BLaER1 (cell line): ENCODE results near the gene BDP1.
"Not testable (repeated sequence)": the region's sequence is repeated elsewhere in the genome, so short reads cannot be mapped to it uniquely, and the experiment has no call there.

Experiments
- H3K27ac ChIP-seq: shearing (Covaris generic); formaldehyde crosslinking; 2 replicates; pipeline ENCODE4 v1.8.1; 2022
- H3K27me3 ChIP-seq: shearing (Covaris generic); formaldehyde crosslinking; 2 replicates; pipeline ENCODE4 v1.8.1; 2022
- H3K36me3 ChIP-seq: shearing (Covaris generic); formaldehyde crosslinking; 2 replicates; pipeline ENCODE4 v1.8.1; 2022
- H3K4me1 ChIP-seq: shearing (Covaris generic); formaldehyde crosslinking; 2 replicates; pipeline ENCODE4 v1.8.1; 2022
- H3K4me2 ChIP-seq: shearing (Covaris generic); formaldehyde crosslinking; 2 replicates; pipeline ENCODE4 v1.8.1; 2022
- H3K4me3 ChIP-seq: shearing (Covaris generic); formaldehyde crosslinking; 2 replicates; pipeline ENCODE4 v1.8.1; 2022
- H3K9ac ChIP-seq: shearing (Covaris generic); formaldehyde crosslinking; 2 replicates; pipeline ENCODE4 v1.8.1; 2022
- H3K9me3 ChIP-seq: shearing (Covaris generic); formaldehyde crosslinking; 2 replicates; pipeline ENCODE4 v1.8.1; 2022
- H4K20me1 ChIP-seq: shearing (Covaris generic); formaldehyde crosslinking; 2 replicates; pipeline ENCODE4 v1.8.1; 2022
- Cebpa-rat ChIP-seq: shearing (Covaris generic); IDR thresholded peaks from 2 replicates; pipeline ENCODE4 v1.8.1; 2022

The BDP1 gene

GRCh38 chr5:71533142-71533541, 77.7 kb downstream of the BDP1 start:
- peaks cover 73% of the 10 kb centered on the region for H3K36me3 ChIP-seq
- H3K4me3 ChIP-seq = no peak overlapping the region
- 0 out of 2 replicates have a peak, but pooled peaks cover 4% of the 10 kb centered on the region for H3K4me1 ChIP-seq
- no peak overlapping the region for H3K9ac ChIP-seq
- H3K9me3 ChIP-seq = no peaks in the 10 kb centered on the region
- no peak for TF ChIP-seq Cebpa-rat
- peaks cover 5% of the 10 kb centered on the region; the same call in 1 of the 2 replicates for H4K20me1 ChIP-seq
- H3K27me3 ChIP-seq = no peaks in the 10 kb centered on the region
- no peak overlapping the region for H3K4me2 ChIP-seq
- no peak overlapping the region for H3K27ac ChIP-seq

DNA sequence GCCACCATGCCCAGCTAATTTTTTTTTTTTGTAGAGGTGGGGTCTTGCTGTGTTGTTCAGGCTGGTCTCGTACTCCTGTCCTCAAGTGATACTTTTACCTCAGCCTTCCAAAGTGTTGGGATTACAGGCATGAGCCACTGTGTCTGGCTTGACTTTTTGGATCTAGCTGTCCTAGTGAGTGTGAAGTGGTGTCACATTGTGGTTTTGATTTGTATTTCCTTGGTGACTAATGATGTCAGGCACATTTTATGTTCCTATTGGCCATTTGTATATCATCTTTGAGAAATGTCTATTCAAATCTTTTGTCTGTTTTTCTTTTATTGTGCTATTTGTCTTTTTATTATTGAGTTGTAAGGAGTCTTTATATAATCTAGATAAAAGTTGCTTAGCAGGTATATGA, 78.2 kb downstream of the BDP1 start:
- Histone ChIP-seq H3K4me3 (no peak overlapping the region), H3K4me1 (0 out of 2 replicates have a peak, but pooled peaks cover 4% of the 10 kb centered on the region), H3K9me3 (no peaks in the 10 kb centered on the region), H4K20me1 (peaks cover 5% of the 10 kb centered on the region; the same call in 1 of the 2 replicates), H3K27ac (no peak overlapping the region), H3K27me3 (no peaks in the 10 kb centered on the region), H3K4me2 (no peak overlapping the region), H3K36me3 (peaks cover 72% of the 10 kb centered on the region), H3K9ac (no peak overlapping the region)
- no peak for TF ChIP-seq Cebpa-rat

- no peak overlapping the region for H3K4me2 ChIP-seq
- TF ChIP-seq Cebpa-rat = no peak
- H3K4me3 ChIP-seq = no peak overlapping the region
- no peaks in the 10 kb centered on the region for H3K27me3 ChIP-seq
- 0 out of 2 replicates have a peak, but pooled peaks cover 4% of the 10 kb centered on the region for H3K4me1 ChIP-seq
- H3K36me3 ChIP-seq = peaks cover 81% of the 10 kb centered on the region
- no peak overlapping the region for H3K27ac ChIP-seq
- no peak overlapping the region for H3K9ac ChIP-seq
- no peaks in the 10 kb centered on the region for H3K9me3 ChIP-seq
- peaks cover 5% of the 10 kb centered on the region; the same call in 1 of the 2 replicates for H4K20me1 ChIP-seq
Observed at GRCh38 chr5:71537687-71538086, 82.2 kb downstream of the BDP1 start.

- H3K27ac ChIP-seq, H3K4me1 ChIP-seq, H3K9ac ChIP-seq, H4K20me1 ChIP-seq, H3K4me3 ChIP-seq, H3K27me3 ChIP-seq, H3K4me2 ChIP-seq: not testable (repeated sequence)
- Histone ChIP-seq H3K9me3 (peaks cover 19% of the 10 kb centered on the region), H3K36me3 (peaks cover 94% of the 10 kb centered on the region)
Observed at GRCh38 chr5:71550885-71551284, 95.4 kb downstream of the BDP1 start.

DNA sequence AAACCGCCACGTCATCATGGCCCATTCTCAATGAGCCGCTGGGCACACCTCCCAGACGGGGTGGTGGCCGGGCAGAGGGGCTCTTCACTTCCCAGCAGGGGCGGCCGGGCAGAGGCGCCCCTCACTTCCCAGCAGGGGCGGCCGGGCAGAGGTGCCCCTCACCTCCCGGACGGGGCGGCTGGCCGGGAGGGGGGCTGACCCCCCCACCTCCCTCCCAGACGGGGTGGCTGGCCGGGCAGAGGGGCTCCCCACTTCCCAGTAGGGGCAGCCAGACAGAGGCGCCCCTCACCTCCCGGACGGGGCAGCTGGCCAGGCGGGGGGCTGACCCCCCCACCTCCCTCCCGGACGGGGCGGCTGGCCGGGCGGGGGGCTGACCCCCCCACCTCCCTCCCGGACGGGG, 96.1 kb downstream of the BDP1 start:
- H3K4me3 ChIP-seq, H4K20me1 ChIP-seq, H3K4me2 ChIP-seq, H3K9ac ChIP-seq, H3K27me3 ChIP-seq, H3K4me1 ChIP-seq, H3K27ac ChIP-seq: not testable (repeated sequence)
- Histone ChIP-seq H3K36me3 (peaks cover 91% of the 10 kb centered on the region), H3K9me3 (peaks cover 19% of the 10 kb centered on the region)

GRCh38 chr5:71552026-71552749, 96.7 kb downstream of the BDP1 start:
- H3K27ac ChIP-seq = not testable (repeated sequence)
- H3K36me3 ChIP-seq = peaks cover 91% of the 10 kb centered on the region

GRCh38 chr5:71563161-71563560, 107.7 kb downstream of the BDP1 start:
- peaks cover 77% of the 10 kb centered on the region for H3K36me3 ChIP-seq
- H3K9ac ChIP-seq = no peak overlapping the region
- no peaks in the 10 kb centered on the region for H3K4me1 ChIP-seq

More at GRCh38 chr5:71552026-71552749, 96.7 kb downstream of the BDP1 start:
- H3K4me3 ChIP-seq, H3K4me2 ChIP-seq, H3K27me3 ChIP-seq, H4K20me1 ChIP-seq, H3K9ac ChIP-seq, H3K4me1 ChIP-seq: not testable (repeated sequence)
- H3K9me3 ChIP-seq = peaks cover 19% of the 10 kb centered on the region

DNA sequence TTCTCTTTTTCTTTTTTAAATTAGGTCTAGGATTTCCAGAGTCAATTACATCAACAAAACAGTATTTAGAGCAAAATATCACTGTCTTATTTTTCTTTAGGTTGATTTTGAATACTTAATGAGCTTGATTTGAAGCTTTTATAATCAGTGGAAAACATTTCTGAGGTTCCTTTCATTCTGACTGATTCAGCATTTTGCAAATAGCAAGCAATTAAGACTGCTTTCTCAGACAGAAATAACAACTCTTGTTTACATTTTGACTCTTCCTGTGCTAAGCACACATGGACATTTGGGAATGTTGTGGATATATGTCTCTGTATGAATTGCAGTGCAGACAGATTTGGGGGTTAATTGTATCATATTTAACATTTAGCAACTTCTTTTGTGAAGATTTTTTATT, 109.4 kb downstream of the BDP1 start:
- no peaks in the 10 kb centered on the region for H3K27me3 ChIP-seq
- H3K4me3 ChIP-seq = no peak overlapping the region
- no peak overlapping the region for H3K4me2 ChIP-seq
- no peak overlapping the region for H3K27ac ChIP-seq
- no peaks in the 10 kb centered on the region for H3K4me1 ChIP-seq
- H4K20me1 ChIP-seq = no peaks in the 10 kb centered on the region
- TF ChIP-seq Cebpa-rat = no peak
- no peaks in the 10 kb centered on the region for H3K9me3 ChIP-seq
- H3K9ac ChIP-seq = no peak overlapping the region
- peaks cover 70% of the 10 kb centered on the region for H3K36me3 ChIP-seq

More at GRCh38 chr5:71563161-71563560, 107.7 kb downstream of the BDP1 start:
- no peak for TF ChIP-seq Cebpa-rat
- Histone ChIP-seq H3K27me3 (no peaks in the 10 kb centered on the region), H3K9me3 (no peaks in the 10 kb centered on the region), H3K4me2 (no peak overlapping the region), H3K4me3 (no peak overlapping the region), H4K20me1 (no peaks in the 10 kb centered on the region), H3K27ac (no peak overlapping the region)

DNA sequence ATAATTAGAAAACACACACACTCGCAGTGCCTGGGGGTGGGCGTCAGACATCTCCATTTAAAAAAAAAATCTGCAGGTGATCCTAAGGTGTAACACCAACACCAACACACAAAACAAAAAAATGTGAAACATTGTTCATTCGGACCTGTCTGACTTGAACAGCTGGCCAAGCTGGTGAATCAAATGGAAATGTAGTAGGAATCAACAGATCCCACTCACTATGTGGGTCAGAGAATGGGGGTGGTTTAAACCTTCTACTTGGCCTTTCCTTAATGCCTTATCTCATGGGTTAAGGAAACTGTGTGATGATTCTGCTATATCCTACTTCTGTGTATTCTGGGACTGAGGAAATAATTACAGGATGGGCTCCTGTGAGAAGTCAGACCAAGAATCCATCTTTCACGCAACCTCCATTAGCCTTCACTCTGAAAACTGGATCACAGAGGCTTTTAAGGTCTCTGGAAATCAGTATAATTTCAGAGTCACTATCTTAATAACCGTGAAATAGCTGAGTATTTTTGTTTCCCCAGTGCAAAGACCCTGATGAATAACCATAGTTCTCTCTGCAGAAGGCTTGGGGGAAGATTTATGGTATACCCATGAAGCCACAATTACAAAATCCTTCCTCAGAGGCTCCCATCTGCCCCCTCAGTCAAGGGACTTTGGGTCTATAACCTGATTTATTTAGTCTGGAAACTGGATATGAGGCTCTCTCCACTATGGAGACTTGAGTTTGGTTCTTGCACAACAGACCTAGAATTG, 114.5 kb downstream of the BDP1 start:
- Histone ChIP-seq H3K4me1 (peaks cover 7% of the 10 kb centered on the region; the same call in 1 of the 2 replicates), H3K4me3 (no peak overlapping the region), H4K20me1 (no peaks in the 10 kb centered on the region), H3K27ac (no peak overlapping the region), H3K27me3 (no peaks in the 10 kb centered on the region), H3K4me2 (no peak overlapping the region), H3K9me3 (no peaks in the 10 kb centered on the region), H3K9ac (no peak overlapping the region), H3K36me3 (peaks cover 27% of the 10 kb centered on the region)
- no peak for TF ChIP-seq Cebpa-rat

GRCh38 chr5:71571811-71572210, 116.4 kb downstream of the BDP1 start:
- not testable (repeated sequence) for H3K27ac ChIP-seq, H3K4me1 ChIP-seq, H4K20me1 ChIP-seq, H3K9me3 ChIP-seq, H3K27me3 ChIP-seq, H3K4me2 ChIP-seq, H3K9ac ChIP-seq, H3K4me3 ChIP-seq
- peaks cover 24% of the 10 kb centered on the region for H3K36me3 ChIP-seq
